Common myeloid progenitor, CD34-positive (primary cell): ENCODE data around the gene SMIM38.

Experiments used
- CTCF ChIA-PET: fragments of 350-600 bp; sonication (Branson Sonifier 250); formaldehyde crosslinking; loops from one replicate; lab custom pipeline; 2021; ENCODE audit warnings: antibody characterized with exemption; lab: Charles Lee
- POLR2A ChIA-PET: fragments of 350-600 bp; sonication (Branson Sonifier 250); formaldehyde crosslinking; loops from one replicate; lab custom pipeline; 2021; ENCODE audit warnings: antibody characterized with exemption; lab: Charles Lee
- DNase-seq, 3 donors: peaks; one replicate each; pipeline versions ENCODE4 v3.0.0 to v3.0.0-alpha.2; 2013
- H3K27ac ChIP-seq, 2 experiments: 1 replicate in 1 of 2; 2 replicates in 1 of 2; pipeline ENCODE4 v1.7.0; 2013; ENCODE audit warnings: inconsistent platforms in 2 of 2, low read length in 2 of 2, mild to moderate bottlenecking in 2 of 2, low read depth in 1 of 2, moderate library complexity in 1 of 2; ENCODE audit not compliant: severe bottlenecking in 2 of 2, insufficient read depth in 1 of 2, poor library complexity in 1 of 2
- H3K27me3 ChIP-seq, 5 experiments: replicated peaks in 2 of 5; 1 replicate in 3 of 5; 2 replicates in 2 of 5; pipeline versions ENCODE4 v1.6.1 to v1.7.0; 2013; ENCODE audit warnings: low read length in 4 of 5, mild to moderate bottlenecking in 2 of 5, moderate library complexity in 2 of 5, inconsistent platforms in 1 of 5; ENCODE audit not compliant: insufficient read depth in 5 of 5, control insufficient read depth in 4 of 5
- H3K36me3 ChIP-seq, 4 experiments: 1 replicate in 2 of 4; 2 replicates in 2 of 4; pipeline versions ENCODE4 v1.6.1 to v1.7.0; 2013; ENCODE audit warnings: low read length in 3 of 4, control low read depth in 1 of 4, mild to moderate bottlenecking in 1 of 4; ENCODE audit not compliant: control insufficient read depth in 4 of 4, insufficient read depth in 4 of 4
- H3K4me1 ChIP-seq, 4 experiments: 1 replicate in 3 of 4; 2 replicates in 1 of 4; pipeline versions ENCODE4 v1.6.1 to v1.7.1; 2013; ENCODE audit warnings: low read length in 3 of 4, mild to moderate bottlenecking in 3 of 4, control low read depth in 1 of 4, inconsistent platforms in 1 of 4, moderate library complexity in 1 of 4; ENCODE audit not compliant: control insufficient read depth in 4 of 4, insufficient read depth in 4 of 4; ENCODE audit errors: control extremely low read depth in 1 of 4
- H3K4me3 ChIP-seq, 7 experiments: 1 replicate in 4 of 7; 2 replicates in 3 of 7; pipeline versions ENCODE4 v1.5.1 to v1.7.0; 2013; ENCODE audit warnings: mild to moderate bottlenecking in 7 of 7, low read length in 6 of 7, moderate library complexity in 6 of 7, inconsistent platforms in 2 of 7, low read depth in 2 of 7, control low read depth in 1 of 7; ENCODE audit not compliant: insufficient read depth in 4 of 7, control insufficient read depth in 1 of 7; ENCODE audit errors: extremely low read depth in 1 of 7
- H3K9me3 ChIP-seq, 5 experiments: 1 replicate in 4 of 5; 2 replicates in 1 of 5; pipeline versions ENCODE4 v1.6.1 to v1.7.1; 2013; ENCODE audit warnings: low read length in 4 of 5, mild to moderate bottlenecking in 2 of 5, inconsistent platforms in 1 of 5, low read depth in 1 of 5, moderate library complexity in 1 of 5; ENCODE audit not compliant: control insufficient read depth in 4 of 5, insufficient read depth in 2 of 5; ENCODE audit errors: control extremely low read depth in 1 of 5
- WGBS: methylation state at CpG from one replicate; pipeline ENCODE4 v1.1.5; 2013; ENCODE audit not compliant: insufficient coverage; 5-methylcytosine and 5-hydroxymethylcytosine counted together

Gene SMIM38

DNA sequence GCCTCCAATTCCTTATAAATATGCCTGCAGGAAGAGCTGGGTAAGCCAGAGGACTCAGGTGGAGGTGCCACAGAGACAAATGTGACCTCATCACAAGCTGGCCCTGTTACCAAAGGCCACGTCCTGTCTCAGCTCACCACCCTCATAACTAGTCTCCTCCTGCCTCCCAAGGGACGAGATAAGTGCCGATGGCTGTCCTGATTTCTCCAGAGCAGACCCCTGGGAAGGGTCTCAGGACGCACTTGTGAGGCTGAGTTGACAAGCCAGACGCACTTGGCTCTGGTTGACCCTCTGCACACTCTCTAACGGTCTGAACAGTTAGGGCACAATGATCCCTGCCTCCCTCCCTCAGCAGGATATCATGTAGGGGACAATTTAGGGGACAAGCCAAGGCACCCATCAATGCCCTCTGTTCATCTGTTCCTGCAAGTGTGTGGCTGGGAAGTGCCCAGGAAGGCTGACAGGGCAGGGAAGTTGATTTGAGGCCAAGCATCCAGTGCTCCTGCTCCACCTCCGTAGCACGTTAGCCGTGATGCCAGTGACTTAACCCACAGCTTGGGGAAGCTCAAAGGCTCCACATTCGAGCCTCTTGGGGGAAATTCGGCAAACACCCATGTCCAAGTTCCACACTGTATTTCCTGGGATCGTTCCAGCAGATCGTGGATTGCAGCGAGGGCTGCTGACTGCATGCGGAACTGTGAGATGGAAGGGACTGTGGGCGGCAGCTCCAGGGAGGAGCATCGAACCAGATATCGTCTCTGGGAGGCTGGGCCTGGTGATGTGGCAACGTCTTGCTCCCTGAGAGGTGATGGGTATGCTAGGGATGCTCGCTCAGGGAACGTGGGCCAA, 2.8 kb downstream of the SMIM38 start:
- H3K27ac ChIP-seq = no peak overlapping the region
- no peaks in the 10 kb centered on the region for H3K4me1 ChIP-seq
- peaks cover 0 to 40% (median 4%) of the 10 kb centered on the region in 5 experiments for H3K27me3 ChIP-seq
- ChIA-PET CTCF (no interaction called here), POLR2A (no interaction called here)
- peaks cover 0 to 11% (median 0%) of the 10 kb centered on the region in 5 experiments for H3K9me3 ChIP-seq
- WGBS = 95% methylated on average over 21 of the region's 21 CpGs
- H3K4me3 ChIP-seq = no peak overlapping the region
- DNase-seq = no peak
- no peaks in the 10 kb centered on the region for H3K36me3 ChIP-seq

DNA sequence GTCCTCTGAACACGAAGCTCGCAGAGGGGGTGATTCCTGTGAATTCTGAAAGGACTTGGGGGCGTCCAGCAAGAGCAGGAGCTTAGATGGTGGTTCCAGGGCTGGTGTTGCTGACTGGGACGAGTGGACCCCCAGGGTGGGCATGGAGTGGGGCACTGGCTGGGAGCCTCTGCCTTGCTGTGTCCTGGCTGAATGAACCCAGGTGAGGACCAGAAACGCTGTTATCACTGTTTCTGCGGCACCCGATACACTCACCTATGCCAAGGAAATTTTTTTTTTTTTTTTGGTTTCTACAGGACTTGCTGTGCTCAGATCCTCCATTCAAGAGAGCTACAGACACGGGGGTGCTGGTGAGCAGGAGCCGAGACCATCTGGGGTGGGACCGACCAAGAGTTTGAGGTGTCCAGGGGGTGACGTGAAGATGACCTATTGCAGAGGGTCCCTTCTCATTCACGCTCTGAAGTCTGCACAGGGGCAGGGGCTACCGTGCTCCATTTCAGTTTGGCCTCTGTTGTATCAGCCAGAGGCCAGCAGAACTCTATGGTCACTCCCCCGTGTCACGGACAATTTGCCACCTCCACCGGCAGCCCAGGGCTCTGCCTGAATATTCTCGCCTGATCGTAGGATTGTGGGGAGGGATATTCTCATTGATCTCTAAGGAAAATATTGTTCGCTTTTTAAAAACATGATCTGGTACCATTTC, 3.6 kb downstream of the SMIM38 start:
- no peak for DNase-seq
- Histone ChIP-seq H3K9me3 (peaks cover 0 to 19% (median 5%) of the 10 kb centered on the region in 5 experiments), H3K4me1 (no peaks in the 10 kb centered on the region), H3K27me3 (peaks cover 0 to 40% (median 4%) of the 10 kb centered on the region in 5 experiments), H3K27ac (no peak overlapping the region), H3K4me3 (no peak overlapping the region), H3K36me3 (no peaks in the 10 kb centered on the region)
- WGBS = over 99% methylated on average over 19 of the region's 19 CpGs
- POLR2A ChIA-PET = no interaction called here
- CTCF ChIA-PET = no interaction called here

DNA sequence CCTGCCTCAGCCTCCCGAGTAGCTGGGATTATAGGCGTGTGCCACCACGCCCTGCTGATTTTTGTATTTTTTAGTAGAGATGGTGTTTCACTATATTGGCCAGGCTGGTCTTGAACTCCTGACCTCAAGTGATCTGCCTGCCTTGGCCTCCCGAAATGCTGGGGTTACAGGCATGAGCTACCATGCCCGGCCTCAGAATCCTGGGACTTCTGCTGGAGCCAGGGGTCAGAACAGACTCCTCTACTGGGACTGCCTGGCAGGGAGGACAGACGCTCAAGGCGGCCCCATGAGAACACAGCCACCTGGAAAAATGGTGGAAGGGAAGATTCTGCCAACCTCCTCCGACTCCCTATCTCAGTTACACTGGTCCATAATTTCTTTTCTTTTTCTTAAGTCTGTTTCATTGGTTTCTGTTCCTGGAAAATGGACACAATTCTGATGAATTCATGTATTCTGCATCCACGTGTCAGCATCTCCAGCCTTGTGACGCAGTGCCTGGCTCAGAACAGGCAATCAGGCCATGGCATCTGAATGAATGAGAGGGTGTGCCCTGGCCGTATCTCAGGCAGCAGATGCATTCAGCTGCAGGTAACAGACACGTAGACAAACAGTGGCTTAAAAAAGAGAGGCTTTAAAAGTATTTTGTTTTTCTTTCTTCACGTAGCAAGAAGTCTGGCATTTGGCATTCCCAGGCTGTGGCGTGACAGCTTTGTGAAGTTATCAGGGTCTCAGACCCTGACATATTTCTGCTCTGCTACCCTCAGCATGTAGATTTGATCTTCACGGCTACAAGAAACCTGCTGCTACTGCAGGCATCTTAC, 4.8 kb downstream of the SMIM38 start:
- no peaks in the 10 kb centered on the region for H3K4me1 ChIP-seq
- H3K27me3 ChIP-seq = peaks cover 0 to 37% (median 4%) of the 10 kb centered on the region in 5 experiments
- H3K4me3 ChIP-seq = no peak overlapping the region
- WGBS = 98% methylated on average over 12 of the region's 15 CpGs
- DNase-seq = no peak
- no peaks in the 10 kb centered on the region for H3K36me3 ChIP-seq
- CTCF ChIA-PET = interaction anchor here (0.7 kb wide), 1 partner anchor 845 kb away, joined by 3 read pairs; no protein-coding TSS in a partner anchor
- POLR2A ChIA-PET = no interaction called here
- H3K27ac ChIP-seq = no peak overlapping the region
- H3K9me3 ChIP-seq = peaks cover 0 to 21% (median 7%) of the 10 kb centered on the region in 5 experiments

DNA sequence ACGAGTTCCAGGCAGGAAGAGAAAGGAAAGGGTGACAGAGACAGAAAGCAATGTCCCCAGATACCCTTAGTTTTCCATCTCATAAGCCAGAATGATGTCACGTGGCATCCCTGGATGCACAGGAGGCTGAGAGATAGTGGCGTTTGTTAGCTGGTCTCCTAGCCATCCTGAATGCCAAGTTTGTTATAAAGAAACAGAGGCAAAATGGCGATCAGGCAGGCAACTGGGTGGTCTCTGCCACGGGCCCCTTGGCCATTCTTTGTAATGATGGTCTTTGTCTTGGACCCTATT, 5.3 kb downstream of the SMIM38 start:
- no peak overlapping the region for H3K27ac ChIP-seq
- H3K36me3 ChIP-seq = no peaks in the 10 kb centered on the region
- H3K4me1 ChIP-seq = peaks cover 0 to 1% (median under 1%) of the 10 kb centered on the region in 4 experiments
- CTCF ChIA-PET = no interaction called here
- H3K27me3 ChIP-seq = peaks cover 0 to 31% (median 4%) of the 10 kb centered on the region in 5 experiments
- 92% methylated on average over 3 of the region's 5 CpGs for WGBS
- H3K9me3 ChIP-seq = peaks cover 0 to 21% (median 7%) of the 10 kb centered on the region in 5 experiments
- H3K4me3 ChIP-seq = no peak overlapping the region
- POLR2A ChIA-PET = no interaction called here
- DNase-seq = no peak

DNA sequence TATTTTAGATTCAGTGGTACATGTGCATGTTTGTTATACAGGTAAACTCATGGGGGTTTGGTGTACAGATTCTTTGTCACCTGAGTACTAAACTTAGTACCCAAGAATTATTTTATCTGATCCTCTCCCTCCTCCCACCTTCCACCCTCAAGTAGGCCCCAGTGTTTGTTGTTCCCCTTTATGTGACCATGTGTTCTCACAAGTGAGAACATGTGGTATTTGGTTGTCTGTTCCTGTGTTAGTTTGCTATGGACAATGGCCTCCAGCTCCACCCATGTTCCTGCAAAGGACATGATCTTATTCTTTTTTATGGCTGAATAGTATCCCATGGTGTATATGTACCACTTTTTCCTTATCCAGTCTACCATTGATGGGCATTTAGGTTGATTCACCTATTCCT, 6.8 kb downstream of the SMIM38 start:
- Histone ChIP-seq H3K36me3 (no peaks in the 10 kb centered on the region), H3K27me3 (peaks cover 0 to 23% (median 2%) of the 10 kb centered on the region in 5 experiments), H3K4me1 (peaks cover 0 to 13% (median 11%) of the 10 kb centered on the region in 4 experiments), H3K9me3 (peaks cover 0 to 21% (median 7%) of the 10 kb centered on the region in 5 experiments), H3K27ac (no peak overlapping the region), H3K4me3 (no peak overlapping the region)
- POLR2A ChIA-PET = interaction anchor here (0.6 kb wide), 1 partner anchor 120 kb away, joined by 3 read pairs; no protein-coding TSS in a partner anchor
- CTCF ChIA-PET = interaction anchor here (0.5 kb wide), 1 partner anchor 11 kb away, joined by 4 read pairs; no protein-coding TSS in a partner anchor
- peak in 1 of 3 donors; percentile 16 for DNase-seq

DNA sequence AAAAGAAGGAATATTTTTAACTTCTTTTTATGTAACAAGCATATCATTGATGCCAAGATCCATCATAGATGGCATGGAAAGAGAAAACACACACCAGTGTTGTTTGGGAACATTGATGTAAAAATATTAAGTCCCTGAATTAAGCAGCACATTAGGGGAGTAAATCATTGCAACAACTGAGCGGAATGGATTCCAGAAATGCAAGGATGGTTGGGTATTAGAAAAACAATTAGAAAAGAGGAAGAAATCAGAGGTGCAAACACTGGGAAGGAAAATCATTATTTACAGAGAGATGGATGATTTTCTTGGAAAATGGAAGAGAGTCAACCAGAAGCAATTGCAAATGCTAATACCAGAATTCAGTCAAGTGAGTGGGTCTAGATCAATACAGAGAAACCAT, 8.1 kb downstream of the SMIM38 start:
- Histone ChIP-seq H3K36me3 (no peaks in the 10 kb centered on the region), H3K4me1 (peaks cover 0 to 13% (median 11%) of the 10 kb centered on the region in 4 experiments), H3K27me3 (peaks cover 0 to 10% (median 0%) of the 10 kb centered on the region in 5 experiments), H3K9me3 (peaks cover 0 to 21% (median 7%) of the 10 kb centered on the region in 5 experiments), H3K4me3 (no peak overlapping the region), H3K27ac (no peak overlapping the region)
- CTCF ChIA-PET = no interaction called here
- no CpG with 5 or more reads among the region's 1 CpG for WGBS
- POLR2A ChIA-PET = no interaction called here
- DNase-seq = no peak
